Skeletal muscle satellite cell (primary cell): ENCODE results near the gene DCAF16.
A peak's percentile ranks its signal among the peaks of the same experiment; 100 is the strongest.

Experiments used
- H3K27me3 ChIP-seq: 2 replicates; pipeline ENCODE4 v1.7.0; 2013; ENCODE audit warnings: low read length; ENCODE audit not compliant: control insufficient read depth, insufficient read depth
- H3K36me3 ChIP-seq: 2 replicates; pipeline ENCODE4 v1.7.0; 2013; ENCODE audit warnings: mild to moderate bottlenecking, control low read depth, low read length; ENCODE audit not compliant: insufficient read depth
- H3K4me1 ChIP-seq: 2 replicates; pipeline ENCODE4 v1.7.0; 2013; ENCODE audit warnings: low read length; ENCODE audit not compliant: control insufficient read depth, insufficient read depth
- H3K4me2 ChIP-seq: 2 replicates; pipeline ENCODE4 v1.7.0; 2013; ENCODE audit warnings: mild to moderate bottlenecking, low read length
- H3K4me3 ChIP-seq: 2 replicates; pipeline ENCODE4 v1.7.0; 2013; ENCODE audit warnings: low read length
- H3K9ac ChIP-seq: 2 replicates; pipeline ENCODE4 v1.7.0; 2013; ENCODE audit warnings: mild to moderate bottlenecking, low read depth, low read length, moderate library complexity
- H3K9me3 ChIP-seq: replicated peaks from 2 replicates; pipeline ENCODE4 v1.7.0; 2013; ENCODE audit warnings: mild to moderate bottlenecking, control low read depth, low read length

DCAF16 gene

DNA sequence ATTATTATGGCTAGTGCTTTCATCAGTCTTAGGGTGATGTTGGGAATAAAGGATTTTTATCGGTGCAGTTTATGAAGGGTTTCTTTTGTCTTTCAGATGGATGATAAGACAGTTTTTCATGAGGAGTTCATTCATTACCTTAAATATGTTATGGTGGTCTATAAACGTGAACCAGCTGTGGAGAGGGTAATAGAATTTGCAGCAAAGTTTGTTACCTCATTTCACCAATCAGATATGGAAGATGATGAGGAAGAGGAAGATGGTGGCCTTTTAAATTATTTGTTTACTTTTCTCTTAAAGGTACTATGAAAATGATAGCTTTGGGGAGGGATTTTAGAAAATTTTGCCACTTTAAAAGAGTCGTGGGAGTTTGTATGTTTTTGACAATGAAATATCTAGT lies 1.6 kb upstream of the DCAF16 start:
- Histone ChIP-seq H3K36me3 (peaks cover 6% of the 10 kb centered on the region), H3K4me1 (peaks cover 36% of the 10 kb centered on the region), H3K4me3 (peak overlapping the region; percentile 98), H3K4me2 (peak overlapping the region; percentile 93), H3K9me3 (no peaks in the 10 kb centered on the region), H3K9ac (peak overlapping the region; percentile 92), H3K27me3 (no peaks in the 10 kb centered on the region)

DNA sequence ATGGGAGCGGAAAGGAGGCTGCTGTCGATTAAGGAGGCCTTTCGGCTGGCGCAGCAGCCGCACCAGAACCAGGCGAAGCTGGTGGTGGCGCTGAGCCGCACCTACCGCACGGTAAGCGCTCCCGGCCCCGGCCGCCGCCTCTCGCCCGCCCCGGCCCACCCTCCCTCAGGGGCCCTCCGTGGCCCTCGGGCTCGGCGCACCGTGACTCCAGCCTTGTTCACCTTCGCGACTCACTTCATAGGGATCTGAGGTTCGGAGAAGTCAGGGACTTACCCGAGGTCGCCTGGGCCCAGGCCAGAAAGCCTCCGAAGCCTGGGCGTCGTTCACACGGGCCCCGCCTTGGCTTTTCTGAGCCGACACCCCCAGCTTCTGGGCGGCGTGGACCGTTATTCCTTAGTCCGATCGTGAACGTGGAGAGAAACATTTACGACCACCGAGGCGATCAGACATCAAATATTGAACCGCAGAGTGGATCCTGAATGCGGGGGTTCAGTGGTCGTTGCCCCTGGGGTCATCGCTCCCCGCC lies 584 bp upstream of the DCAF16 start:
- H3K9me3 ChIP-seq = no peaks in the 10 kb centered on the region
- peak overlapping the region; percentile 93 for H3K4me2 ChIP-seq
- H3K27me3 ChIP-seq = no peaks in the 10 kb centered on the region
- H3K9ac ChIP-seq = peak overlapping the region; percentile 92
- peak overlapping the region; percentile 98 for H3K4me3 ChIP-seq
- H3K4me1 ChIP-seq = peaks cover 42% of the 10 kb centered on the region
- H3K36me3 ChIP-seq = peaks cover 6% of the 10 kb centered on the region

DNA sequence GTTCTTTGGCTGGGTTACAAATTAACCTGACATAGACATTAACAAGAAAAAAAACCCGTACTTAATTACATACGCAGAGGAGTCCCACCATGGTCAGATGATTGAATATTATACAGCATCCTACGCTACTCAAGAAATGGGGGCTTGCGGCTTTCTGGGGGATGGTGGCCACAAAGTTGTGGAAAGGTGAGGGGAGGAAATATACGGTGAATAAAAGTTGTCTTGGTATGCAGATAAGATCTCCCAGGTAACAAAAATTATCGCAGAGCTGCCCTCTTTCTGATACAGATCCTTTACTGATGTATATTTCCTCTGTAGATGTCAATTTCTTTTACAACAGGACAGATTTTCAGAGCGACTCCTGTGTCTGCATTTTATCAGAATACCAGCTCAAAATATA lies 890 bp downstream of the DCAF16 start:
- Histone ChIP-seq H3K9me3 (no peaks in the 10 kb centered on the region), H3K4me1 (peaks cover 42% of the 10 kb centered on the region), H3K36me3 (peaks cover 4% of the 10 kb centered on the region), H3K27me3 (no peaks in the 10 kb centered on the region), H3K4me2 (peak overlapping the region; percentile 87), H3K4me3 (peak overlapping the region; percentile 98), H3K9ac (peak overlapping the region; percentile 99)

DNA sequence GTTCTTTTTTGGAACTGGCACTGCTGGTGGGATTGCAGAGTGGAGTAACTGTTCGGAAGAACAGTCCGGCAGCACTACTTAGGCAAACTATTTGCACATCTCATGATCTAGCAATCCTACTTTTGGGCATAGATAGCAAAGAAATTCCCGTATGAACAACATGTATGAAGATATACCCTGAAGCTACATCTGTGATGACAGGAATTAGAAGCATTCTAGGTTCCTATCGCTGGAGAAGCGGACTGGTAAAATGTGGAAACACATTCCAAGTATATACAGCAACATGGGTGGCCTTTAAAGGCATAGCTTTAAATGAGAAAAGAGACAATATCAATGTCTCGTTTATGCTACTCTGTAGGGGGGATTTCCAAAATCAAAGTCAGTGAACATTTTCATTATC lies 3.1 kb downstream of the DCAF16 start:
- Histone ChIP-seq H3K4me1 (peaks cover 25% of the 10 kb centered on the region), H3K27me3 (no peaks in the 10 kb centered on the region), H3K9me3 (no peaks in the 10 kb centered on the region), H3K4me2 (peak overlapping the region; percentile 87), H3K4me3 (peak overlapping the region; percentile 60), H3K9ac (peak overlapping the region; percentile 46), H3K36me3 (peaks cover 26% of the 10 kb centered on the region)

DNA sequence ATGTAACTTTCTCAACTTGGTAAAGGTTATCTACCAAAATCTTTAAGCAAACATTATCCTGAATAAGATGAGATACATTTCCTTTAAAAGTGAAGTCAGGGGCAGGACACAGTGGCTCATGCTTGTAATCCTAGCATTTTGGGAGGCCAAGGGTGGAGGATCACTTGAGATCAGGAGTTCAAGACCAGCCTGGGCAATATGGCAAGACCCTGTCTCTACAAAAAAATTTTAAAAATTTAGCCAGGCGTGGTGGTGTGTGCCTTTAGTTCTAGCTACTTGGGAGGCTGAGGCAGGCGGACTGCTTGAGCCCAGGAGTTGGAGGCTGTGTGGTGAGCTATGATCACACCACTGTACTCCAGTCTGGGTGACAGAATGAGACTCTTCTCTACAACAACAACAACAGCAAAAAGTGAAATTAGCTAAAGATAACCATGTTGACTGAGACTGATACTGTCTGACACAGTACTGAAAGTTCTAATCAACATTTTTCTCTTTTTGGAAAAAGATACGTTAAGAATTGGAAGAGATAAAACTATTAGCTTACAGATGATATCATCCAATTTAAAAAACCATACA lies 4.9 kb downstream of the DCAF16 start:
- Histone ChIP-seq H3K4me3 (no peak overlapping the region), H3K9ac (no peak overlapping the region), H3K4me2 (no peak overlapping the region), H3K27me3 (no peaks in the 10 kb centered on the region), H3K9me3 (no peaks in the 10 kb centered on the region), H3K4me1 (peaks cover 24% of the 10 kb centered on the region), H3K36me3 (peaks cover 30% of the 10 kb centered on the region)

DNA sequence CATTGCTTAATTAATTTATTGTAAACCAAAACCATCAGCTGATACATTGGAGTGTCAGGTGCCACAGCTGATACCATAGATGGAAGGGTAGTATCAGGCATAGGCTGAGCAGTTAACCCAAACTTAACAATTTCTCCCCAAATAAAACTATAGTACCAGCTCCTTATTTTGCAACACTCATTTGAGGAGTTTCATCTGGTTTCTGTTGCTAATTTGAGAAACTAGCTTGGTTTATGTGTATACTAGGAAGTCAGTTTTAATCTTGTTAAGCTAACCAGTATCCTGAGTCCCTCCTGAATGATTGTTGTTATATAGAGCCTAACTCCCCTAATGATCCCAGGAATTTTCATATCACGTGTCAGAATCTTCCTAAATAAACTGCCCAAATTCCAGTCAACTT lies 12.7 kb downstream of the DCAF16 start:
- H3K36me3 ChIP-seq = peaks cover 20% of the 10 kb centered on the region
- H3K9ac ChIP-seq = no peak overlapping the region
- no peak overlapping the region for H3K4me3 ChIP-seq
- no peaks in the 10 kb centered on the region for H3K4me1 ChIP-seq
- no peaks in the 10 kb centered on the region for H3K27me3 ChIP-seq
- H3K4me2 ChIP-seq = no peak overlapping the region
- no peaks in the 10 kb centered on the region for H3K9me3 ChIP-seq

DNA sequence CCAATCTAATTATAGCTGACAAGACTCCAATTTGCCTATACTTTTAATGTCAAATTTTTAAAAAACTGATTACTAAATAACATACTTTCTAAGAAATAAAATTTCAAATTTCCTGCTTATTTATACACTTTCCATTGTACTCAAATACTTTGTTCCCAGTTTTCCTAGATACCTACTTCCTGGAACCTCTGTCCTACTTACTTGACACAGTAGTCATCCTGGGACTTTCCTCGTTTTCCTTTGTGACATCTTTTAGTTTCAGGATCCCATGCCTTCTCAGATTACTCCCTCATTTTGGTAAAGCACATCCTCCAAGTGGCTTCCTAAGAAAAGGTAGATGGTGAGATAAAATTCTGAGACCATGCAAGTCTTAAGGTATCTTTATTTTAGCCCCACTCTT lies 15.8 kb downstream of the DCAF16 start:
- Histone ChIP-seq H3K9ac (no peak overlapping the region), H3K4me1 (no peaks in the 10 kb centered on the region), H3K4me3 (no peak overlapping the region), H3K4me2 (no peak overlapping the region), H3K36me3 (peaks cover 13% of the 10 kb centered on the region), H3K27me3 (no peaks in the 10 kb centered on the region), H3K9me3 (no peaks in the 10 kb centered on the region)

DNA sequence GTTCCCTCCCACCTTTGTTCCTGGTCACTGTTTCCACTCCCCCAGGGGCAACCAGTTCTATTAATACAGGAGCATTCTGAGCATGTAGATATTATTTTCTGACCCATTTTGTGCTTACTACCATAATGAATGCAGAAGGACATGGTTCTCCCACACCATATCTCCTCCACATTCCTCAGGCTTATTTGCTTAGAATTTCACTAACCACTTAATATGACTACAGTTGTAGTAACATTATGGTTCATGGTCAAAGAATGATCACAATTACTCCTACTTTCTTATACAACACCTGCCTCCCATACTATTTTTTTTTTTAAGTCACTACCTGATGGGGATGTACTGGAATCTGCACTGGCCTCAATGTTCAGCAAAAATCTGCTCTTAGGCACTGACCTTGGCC lies 21.6 kb downstream of the DCAF16 start:
- Histone ChIP-seq H3K9ac (no peak overlapping the region), H3K4me1 (peaks cover 6% of the 10 kb centered on the region), H3K4me2 (no peak overlapping the region), H3K9me3 (no peaks in the 10 kb centered on the region), H3K27me3 (no peaks in the 10 kb centered on the region), H3K36me3 (no peaks in the 10 kb centered on the region), H3K4me3 (no peak overlapping the region)

DNA sequence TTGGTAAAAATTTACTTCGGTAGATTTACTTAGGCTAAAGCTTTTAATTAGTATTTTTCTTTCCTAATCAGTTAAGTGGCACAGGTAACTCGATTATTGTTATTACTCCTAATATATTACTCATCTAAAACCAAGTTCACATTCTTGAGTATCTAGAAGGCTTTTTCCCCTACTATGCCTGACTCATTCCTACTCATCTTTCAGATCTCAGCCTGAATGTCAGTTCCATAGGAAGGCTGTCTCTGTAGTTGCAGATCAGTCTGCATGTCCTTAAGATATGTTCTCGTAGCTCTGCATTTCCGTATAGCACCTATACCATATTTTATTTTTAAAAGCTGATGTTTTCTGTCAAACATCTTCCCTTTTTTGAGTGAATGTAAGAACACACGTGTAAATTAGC lies 23.2 kb downstream of the DCAF16 start:
- Histone ChIP-seq H3K36me3 (no peaks in the 10 kb centered on the region), H3K9me3 (no peaks in the 10 kb centered on the region), H3K4me2 (no peak overlapping the region), H3K9ac (no peak overlapping the region), H3K4me1 (peaks cover 6% of the 10 kb centered on the region), H3K4me3 (no peak overlapping the region), H3K27me3 (peaks cover 3% of the 10 kb centered on the region)

DNA sequence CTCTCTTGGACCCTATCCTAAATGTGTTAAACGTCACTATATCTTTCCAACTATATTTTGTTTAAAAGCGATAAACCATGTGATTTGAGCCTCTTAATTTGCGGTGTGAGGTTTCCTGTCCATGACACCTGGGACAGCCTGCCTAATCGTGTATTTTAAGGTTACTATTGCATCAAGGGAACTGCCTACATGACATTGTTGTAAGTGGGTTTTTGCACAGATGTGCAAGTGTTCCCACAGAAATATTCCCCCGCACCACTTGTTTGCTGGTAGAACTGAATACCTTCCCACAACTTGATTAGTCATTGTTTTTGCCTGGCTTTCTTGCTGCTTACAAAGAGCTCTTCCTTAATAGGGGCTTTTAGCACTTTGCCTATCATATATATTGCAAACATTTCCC lies 24.0 kb downstream of the DCAF16 start:
- no peak overlapping the region for H3K4me2 ChIP-seq
- no peak overlapping the region for H3K4me3 ChIP-seq
- no peaks in the 10 kb centered on the region for H3K36me3 ChIP-seq

DNA sequence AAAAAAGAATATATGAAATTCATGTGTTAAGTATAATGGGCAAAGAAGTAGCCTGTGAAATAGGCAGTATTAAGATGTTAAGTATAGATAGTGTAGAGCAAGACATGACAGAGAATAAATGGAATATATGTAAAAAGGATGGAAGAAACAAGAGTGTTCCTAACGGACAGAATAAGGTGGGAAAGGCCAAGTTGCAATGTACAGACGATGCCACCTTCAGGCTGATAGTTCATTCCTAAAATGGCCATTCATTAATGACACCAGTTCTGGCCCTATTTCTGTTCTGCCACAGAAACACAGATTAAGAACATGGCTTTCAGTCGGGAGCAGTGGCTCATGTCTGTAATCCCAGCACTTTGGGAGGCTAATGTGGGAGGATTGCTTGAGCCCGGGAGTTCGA lies 24.7 kb downstream of the DCAF16 start:
- Histone ChIP-seq H3K9ac (no peak overlapping the region), H3K27me3 (peaks cover 17% of the 10 kb centered on the region), H3K4me2 (no peak overlapping the region), H3K36me3 (no peaks in the 10 kb centered on the region), H3K4me3 (no peak overlapping the region), H3K9me3 (no peaks in the 10 kb centered on the region), H3K4me1 (peaks cover 20% of the 10 kb centered on the region)

More for the DNA sequence above, 24.0 kb downstream of the DCAF16 start:
- H3K9ac ChIP-seq = no peak overlapping the region
- H3K4me1 ChIP-seq = peaks cover 13% of the 10 kb centered on the region
- no peaks in the 10 kb centered on the region for H3K9me3 ChIP-seq
- peaks cover 10% of the 10 kb centered on the region for H3K27me3 ChIP-seq
